ENCODE measurements around the gene FAM110C.

DNA sequence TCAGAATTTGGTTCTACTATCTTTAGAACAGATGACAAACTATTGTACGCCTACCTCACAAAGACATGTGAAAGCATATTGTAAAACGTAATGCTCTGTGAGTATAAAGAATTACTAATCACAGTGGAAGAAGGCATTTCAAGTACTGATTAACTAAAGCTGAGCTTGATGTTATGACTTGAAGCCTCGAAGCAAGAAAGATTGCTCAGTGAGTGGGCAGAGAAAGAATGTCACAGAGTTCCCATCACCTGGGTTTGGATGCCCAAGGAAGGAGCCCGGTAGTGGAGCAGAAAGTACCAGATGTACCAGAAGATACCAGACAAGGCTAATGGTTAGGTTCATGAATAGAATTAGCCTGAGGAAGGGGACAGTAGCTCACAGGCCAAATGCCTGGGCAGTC, 39.5 kb upstream of the FAM110C start:
- TF ChIP-seq, protein P1, sequence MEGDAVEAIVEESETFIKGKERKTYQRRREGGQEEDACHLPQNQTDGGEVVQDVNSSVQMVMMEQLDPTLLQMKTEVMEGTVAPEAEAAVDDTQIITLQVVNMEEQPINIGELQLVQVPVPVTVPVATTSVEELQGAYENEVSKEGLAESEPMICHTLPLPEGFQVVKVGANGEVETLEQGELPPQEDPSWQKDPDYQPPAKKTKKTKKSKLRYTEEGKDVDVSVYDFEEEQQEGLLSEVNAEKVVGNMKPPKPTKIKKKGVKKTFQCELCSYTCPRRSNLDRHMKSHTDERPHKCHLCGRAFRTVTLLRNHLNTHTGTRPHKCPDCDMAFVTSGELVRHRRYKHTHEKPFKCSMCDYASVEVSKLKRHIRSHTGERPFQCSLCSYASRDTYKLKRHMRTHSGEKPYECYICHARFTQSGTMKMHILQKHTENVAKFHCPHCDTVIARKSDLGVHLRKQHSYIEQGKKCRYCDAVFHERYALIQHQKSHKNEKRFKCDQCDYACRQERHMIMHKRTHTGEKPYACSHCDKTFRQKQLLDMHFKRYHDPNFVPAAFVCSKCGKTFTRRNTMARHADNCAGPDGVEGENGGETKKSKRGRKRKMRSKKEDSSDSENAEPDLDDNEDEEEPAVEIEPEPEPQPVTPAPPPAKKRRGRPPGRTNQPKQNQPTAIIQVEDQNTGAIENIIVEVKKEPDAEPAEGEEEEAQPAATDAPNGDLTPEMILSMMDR (IDR thresholded peaks at IDR 0.05; ENCODE audit: poor library complexity, severe bottlenecking), result no peak
- TF ChIP-seq POLR2AphosphoS5 (IDR thresholded peaks at IDR 0.05) (no peak), EZH2 (IDR thresholded peaks at IDR 0.05; ENCODE audit: borderline replicate concordance, insufficient read depth, low read length, poor library complexity, severe bottlenecking) (no peak)
- TF ChIP-seq, protein P2, sequence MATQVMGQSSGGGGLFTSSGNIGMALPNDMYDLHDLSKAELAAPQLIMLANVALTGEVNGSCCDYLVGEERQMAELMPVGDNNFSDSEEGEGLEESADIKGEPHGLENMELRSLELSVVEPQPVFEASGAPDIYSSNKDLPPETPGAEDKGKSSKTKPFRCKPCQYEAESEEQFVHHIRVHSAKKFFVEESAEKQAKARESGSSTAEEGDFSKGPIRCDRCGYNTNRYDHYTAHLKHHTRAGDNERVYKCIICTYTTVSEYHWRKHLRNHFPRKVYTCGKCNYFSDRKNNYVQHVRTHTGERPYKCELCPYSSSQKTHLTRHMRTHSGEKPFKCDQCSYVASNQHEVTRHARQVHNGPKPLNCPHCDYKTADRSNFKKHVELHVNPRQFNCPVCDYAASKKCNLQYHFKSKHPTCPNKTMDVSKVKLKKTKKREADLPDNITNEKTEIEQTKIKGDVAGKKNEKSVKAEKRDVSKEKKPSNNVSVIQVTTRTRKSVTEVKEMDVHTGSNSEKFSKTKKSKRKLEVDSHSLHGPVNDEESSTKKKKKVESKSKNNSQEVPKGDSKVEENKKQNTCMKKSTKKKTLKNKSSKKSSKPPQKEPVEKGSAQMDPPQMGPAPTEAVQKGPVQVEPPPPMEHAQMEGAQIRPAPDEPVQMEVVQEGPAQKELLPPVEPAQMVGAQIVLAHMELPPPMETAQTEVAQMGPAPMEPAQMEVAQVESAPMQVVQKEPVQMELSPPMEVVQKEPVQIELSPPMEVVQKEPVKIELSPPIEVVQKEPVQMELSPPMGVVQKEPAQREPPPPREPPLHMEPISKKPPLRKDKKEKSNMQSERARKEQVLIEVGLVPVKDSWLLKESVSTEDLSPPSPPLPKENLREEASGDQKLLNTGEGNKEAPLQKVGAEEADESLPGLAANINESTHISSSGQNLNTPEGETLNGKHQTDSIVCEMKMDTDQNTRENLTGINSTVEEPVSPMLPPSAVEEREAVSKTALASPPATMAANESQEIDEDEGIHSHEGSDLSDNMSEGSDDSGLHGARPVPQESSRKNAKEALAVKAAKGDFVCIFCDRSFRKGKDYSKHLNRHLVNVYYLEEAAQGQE (IDR thresholded peaks at IDR 0.05; ENCODE audit: borderline replicate concordance), result no peak

Data from neural cell (in vitro differentiated cells).